Measurements from ENCODE around the gene SORCS1.

- no peak for TF ChIP-seq CTCF (IDR thresholded peaks at IDR 0.05)
- TF ChIP-seq POLR2A (IDR thresholded peaks at IDR 0.05), result no peak
Measured at GRCh38 chr10:106679314-106679713, 485.2 kb downstream of the SORCS1 start.

Measured in thyroid gland (tissue), 4 donors.